Measurements from ENCODE around the gene LTBP3.
"Not testable (repeated sequence)": the region's sequence is repeated elsewhere in the genome, so short reads cannot be mapped to it uniquely, and the experiment has no call there.

Gene LTBP3

GRCh38 chr11:65524014-65524740 lies 34.0 kb downstream of the LTBP3 start:
- DNase-seq (ENCODE audit: low read depth), result no peak
- TF ChIP-seq, protein P1, sequence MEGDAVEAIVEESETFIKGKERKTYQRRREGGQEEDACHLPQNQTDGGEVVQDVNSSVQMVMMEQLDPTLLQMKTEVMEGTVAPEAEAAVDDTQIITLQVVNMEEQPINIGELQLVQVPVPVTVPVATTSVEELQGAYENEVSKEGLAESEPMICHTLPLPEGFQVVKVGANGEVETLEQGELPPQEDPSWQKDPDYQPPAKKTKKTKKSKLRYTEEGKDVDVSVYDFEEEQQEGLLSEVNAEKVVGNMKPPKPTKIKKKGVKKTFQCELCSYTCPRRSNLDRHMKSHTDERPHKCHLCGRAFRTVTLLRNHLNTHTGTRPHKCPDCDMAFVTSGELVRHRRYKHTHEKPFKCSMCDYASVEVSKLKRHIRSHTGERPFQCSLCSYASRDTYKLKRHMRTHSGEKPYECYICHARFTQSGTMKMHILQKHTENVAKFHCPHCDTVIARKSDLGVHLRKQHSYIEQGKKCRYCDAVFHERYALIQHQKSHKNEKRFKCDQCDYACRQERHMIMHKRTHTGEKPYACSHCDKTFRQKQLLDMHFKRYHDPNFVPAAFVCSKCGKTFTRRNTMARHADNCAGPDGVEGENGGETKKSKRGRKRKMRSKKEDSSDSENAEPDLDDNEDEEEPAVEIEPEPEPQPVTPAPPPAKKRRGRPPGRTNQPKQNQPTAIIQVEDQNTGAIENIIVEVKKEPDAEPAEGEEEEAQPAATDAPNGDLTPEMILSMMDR (IDR thresholded peaks at IDR 0.05; ENCODE audit: low read depth, low read length, missing control alignments), result no peak
- no peak overlapping the region for H3K4me3 ChIP-seq (ENCODE audit: low read depth, low read length)

DNA sequence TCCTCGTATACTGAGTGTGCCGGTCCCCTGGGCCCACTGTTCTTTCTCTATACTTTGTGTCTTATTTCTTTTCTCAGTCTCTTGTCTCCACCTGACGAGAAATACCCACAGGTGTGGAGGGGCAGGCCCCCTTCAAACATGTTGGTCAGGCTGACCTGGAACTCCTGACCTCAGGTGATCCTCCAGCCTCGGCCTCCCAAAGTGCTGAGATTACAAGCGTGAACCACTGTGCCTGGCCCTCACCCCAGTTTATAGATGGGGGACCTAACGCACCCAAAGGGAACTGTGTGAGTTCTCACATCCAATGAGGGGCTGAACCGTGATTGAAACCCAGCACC lies 34.6 kb downstream of the LTBP3 start:
- not testable (repeated sequence) for H3K4me3 ChIP-seq (ENCODE audit: low read depth, low read length); DNase-seq (ENCODE audit: low read depth)

DNA sequence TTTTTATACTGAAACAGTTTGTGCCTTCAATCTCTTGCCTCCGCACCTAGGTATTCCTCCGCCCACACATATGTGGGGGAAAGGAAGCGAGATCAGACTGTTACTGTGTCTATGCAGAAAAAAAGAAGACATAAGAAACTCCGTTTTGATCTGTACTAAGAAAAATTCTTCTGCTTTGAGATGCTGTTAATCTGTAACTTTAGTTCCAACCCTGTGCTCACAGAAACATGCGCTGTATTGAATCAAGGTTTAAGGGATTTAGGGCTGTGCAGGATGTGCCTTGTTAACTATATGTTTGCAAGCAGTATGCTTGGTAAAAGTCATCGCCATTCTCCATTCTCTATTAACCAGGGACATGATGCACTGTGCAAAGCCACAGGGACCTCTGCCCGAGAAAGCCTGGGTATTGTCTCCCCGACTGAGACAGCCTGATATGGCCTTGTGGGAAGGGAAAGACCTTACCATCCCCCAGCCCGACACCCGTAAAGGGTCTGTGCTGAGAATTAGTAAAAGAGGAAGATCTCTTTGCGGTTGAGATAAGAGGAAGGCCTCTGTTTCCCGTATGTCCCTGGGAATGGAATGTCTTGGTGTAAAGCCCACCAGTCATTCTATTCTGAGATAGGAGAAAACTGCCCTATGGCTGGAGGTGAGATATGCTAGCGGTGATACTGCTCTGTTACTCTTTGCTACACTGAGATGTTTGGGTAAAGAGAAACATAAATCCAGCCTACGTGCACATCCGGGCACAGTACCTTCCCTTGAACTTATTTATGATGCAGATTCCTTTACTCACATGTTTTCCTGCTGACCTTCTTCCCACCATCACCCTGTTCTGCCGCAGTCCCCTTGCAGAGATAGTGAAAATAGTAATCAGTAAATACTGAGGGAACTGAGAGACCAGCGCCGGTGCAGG lies 35.2 kb downstream of the LTBP3 start:
- not testable (repeated sequence) for H3K4me3 ChIP-seq (ENCODE audit: low read depth, low read length); DNase-seq (ENCODE audit: low read depth)

- H3K4me3 ChIP-seq (ENCODE audit: low read depth, low read length); DNase-seq (ENCODE audit: low read depth): not testable (repeated sequence)
Observed at GRCh38 chr11:65521777-65522521, 36.2 kb downstream of the LTBP3 start.

GRCh38 chr11:65518941-65519549 lies 39.1 kb downstream of the LTBP3 start:
- DNase-seq (ENCODE audit: low read depth); H3K4me3 ChIP-seq (ENCODE audit: low read depth, low read length): not testable (repeated sequence)

DNA sequence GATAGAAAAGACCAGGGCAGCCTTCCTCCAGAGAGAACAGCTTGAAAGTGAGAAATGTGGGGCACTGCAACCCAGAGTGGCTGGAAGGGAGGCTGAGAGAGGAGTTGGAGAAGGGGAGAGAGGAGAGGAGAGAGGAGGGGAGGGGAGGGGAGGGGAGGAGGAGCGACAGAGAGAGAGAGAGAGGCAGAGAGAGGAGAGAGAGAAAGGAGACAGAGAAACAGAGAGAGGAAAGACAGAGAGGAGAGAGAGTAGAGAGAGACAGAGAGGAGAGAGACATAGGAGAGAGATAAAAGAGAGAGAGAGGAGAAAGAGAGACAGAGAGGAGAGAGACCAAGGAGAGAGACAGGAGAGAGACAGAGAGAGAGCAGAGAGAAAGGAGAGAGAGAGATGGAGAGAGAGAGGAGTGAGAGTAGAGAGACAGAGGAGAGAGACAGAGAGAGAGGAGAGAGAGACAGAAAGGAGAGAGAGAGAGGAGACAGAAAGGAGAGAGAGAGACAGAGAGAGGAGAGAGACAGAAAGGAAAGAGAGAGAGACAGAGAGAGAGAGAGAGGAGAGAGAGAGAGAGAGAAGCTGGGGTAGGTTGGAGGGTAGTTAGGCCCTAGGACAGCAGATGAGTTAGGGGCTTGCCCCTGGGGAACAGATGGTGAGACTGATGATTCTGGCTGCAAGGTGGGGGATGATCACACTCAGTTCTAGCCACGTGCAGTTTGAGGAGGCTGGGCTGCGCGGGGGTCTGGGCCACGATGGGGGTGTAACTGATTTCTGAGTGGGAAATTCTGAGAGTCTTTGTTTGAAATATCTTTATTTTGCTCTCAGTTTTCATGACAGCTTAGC lies 41.8 kb downstream of the LTBP3 start:
- TF ChIP-seq, protein P1 (IDR thresholded peaks at IDR 0.05; ENCODE audit: low read depth, low read length, missing control alignments), result no peak
- no peak overlapping the region for H3K4me3 ChIP-seq (ENCODE audit: low read depth, low read length)
- DNase-seq (ENCODE audit: low read depth), result no peak

DNA sequence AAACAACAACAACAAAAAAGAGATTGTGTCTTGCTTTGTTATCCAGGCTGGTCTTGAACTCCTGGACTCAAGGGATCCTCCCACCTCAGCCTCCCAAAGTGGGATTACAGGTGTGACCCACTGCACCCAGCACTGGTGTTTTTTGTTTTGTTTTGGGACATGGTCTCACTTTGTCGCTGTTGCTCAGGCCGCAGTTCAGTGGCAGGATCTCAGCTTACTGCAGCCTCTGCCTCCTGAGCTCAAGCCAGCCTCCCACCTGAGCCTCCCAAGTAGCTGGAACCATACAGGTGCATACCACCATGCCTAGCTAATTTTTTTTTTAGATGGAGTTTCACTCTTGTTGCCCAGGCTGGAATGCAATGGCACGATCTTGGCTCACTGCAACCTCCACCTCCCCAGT lies 45.8 kb downstream of the LTBP3 start:
- DNase-seq (ENCODE audit: low read depth); H3K4me3 ChIP-seq (ENCODE audit: low read depth, low read length): not testable (repeated sequence)

DNA sequence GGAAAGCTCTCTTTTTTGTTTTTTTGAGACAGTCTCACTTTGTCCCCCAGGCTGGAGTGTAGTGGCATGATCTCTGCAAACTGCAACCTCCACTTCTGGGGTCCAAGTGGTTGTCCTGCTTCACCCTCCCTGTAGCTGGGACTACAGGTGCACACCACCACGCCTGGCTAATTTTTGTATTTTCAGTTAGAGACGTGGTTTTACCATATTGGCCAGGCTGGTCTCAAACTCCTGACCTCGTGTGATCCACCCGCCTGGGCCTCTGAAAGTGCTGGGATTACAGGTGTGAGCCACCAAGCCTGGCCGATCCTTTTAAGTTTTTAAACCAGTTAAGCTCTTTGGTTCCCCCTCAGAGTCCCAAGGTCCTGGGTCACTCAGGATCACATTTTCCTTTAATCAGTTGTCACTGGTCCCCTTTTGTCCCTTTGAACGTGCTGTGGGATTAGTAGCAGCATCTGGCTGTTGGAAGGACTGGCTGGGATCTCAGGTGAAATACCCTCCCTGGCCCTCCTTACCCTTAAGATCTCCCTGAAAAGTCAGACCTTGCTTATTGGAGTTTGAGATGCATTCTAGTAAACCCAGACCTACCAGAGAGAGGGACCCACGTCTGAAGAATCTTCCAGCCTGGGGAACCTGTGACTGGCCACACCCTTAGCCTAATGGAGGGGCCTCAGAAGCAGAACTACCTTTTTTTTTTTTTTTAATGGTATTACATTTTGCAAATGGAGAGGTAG lies 51.2 kb downstream of the LTBP3 start:
- H3K4me3 ChIP-seq (ENCODE audit: low read depth, low read length), result no peak overlapping the region
- TF ChIP-seq, protein P1 (IDR thresholded peaks at IDR 0.05; ENCODE audit: low read depth, low read length, missing control alignments), result no peak
- DNase-seq (ENCODE audit: low read depth), result peak; percentile 88
